Medulla oblongata (tissue), 1 donor: ENCODE results near the gene WASF2.
"Not testable (repeated sequence)": the region's sequence is repeated elsewhere in the genome, so short reads cannot be mapped to it uniquely, and the experiment has no call there.

ENCODE experiments used
- DNase-seq: peaks from one replicate; pipeline ENCODE4 v3.0.0-alpha.2; 2015; ENCODE audit errors: extremely low spot score

Gene WASF2

GRCh38 chr1:27489973-27490741 lies at the start of gene WASF2:
Gene WASF2, minus strand, starts transcription at chr1:27490167. Its CDS starts 61,277 bp downstream, at chr1:27428890.
- peak; percentile 99 for DNase-seq

- DNase-seq, result no peak
Measured at GRCh38 chr1:27538793-27539192, 48.8 kb upstream of the WASF2 start.

GRCh38 chr1:27538305-27538676 lies 48.3 kb upstream of the WASF2 start:
- DNase-seq, result not testable (repeated sequence)

GRCh38 chr1:27536767-27537166 lies 46.8 kb upstream of the WASF2 start:
- DNase-seq, result peak; percentile 81

- DNase-seq, result peak; percentile 77
Measured at GRCh38 chr1:27536010-27536757, 46.2 kb upstream of the WASF2 start.

- no peak for DNase-seq
Measured at GRCh38 chr1:27535386-27535785, 45.4 kb upstream of the WASF2 start.

- no peak for DNase-seq
Measured at GRCh38 chr1:27531959-27532685, 42.2 kb upstream of the WASF2 start.

- DNase-seq, result no peak
Measured at GRCh38 chr1:27530192-27530591, 40.2 kb upstream of the WASF2 start.

- no peak for DNase-seq
Measured at GRCh38 chr1:27529704-27530018, 39.7 kb upstream of the WASF2 start.

- peak; percentile 86 for DNase-seq
Measured at GRCh38 chr1:27528818-27529703, 39.1 kb upstream of the WASF2 start.

GRCh38 chr1:27527890-27528817 lies 38.2 kb upstream of the WASF2 start:
- DNase-seq, result no peak

- DNase-seq, result no peak
Measured at GRCh38 chr1:27527223-27527889, 37.4 kb upstream of the WASF2 start.

- no peak for DNase-seq
Measured at GRCh38 chr1:27526569-27527222, 36.7 kb upstream of the WASF2 start.

GRCh38 chr1:27525296-27526272 lies 35.6 kb upstream of the WASF2 start:
- DNase-seq, result peak; percentile 79

GRCh38 chr1:27523337-27524020 lies 33.5 kb upstream of the WASF2 start:
- DNase-seq, result no peak

- DNase-seq, result no peak
Measured at GRCh38 chr1:27522432-27523336, 32.7 kb upstream of the WASF2 start.
